ENCODE results near the gene DPP7.

- TF ChIP-seq CTCF (IDR thresholded peaks at IDR 0.05; ENCODE audit: low read length) (no peak), EZH2phosphoT487 (IDR thresholded peaks at IDR 0.05; ENCODE audit: low read length) (no peak)
Measured at GRCh38 chr9:137079401-137079787, 35.1 kb downstream of the DPP7 start.

All from MM.1S (cell line).